PC-9 (cell line): ENCODE results near the gene AK8. TPM values are rescaled to one million over a fixed set of nuclear protein-coding genes. Genes with fewer than 3 reads are reported as not detected.

ENCODE experiments used
- BruUV-seq: library from RNA; stranded (reverse); fragments of 400-500 nt; replicated peaks from 2 replicates; lab custom pipeline; 2021; lab: Mats Ljungman, UMichigan
- CTCF ChIA-PET: fragments of 300-600 bp; sonication (Branson Sonifier 250); formaldehyde crosslinking; loops from one replicate; lab custom pipeline; 2022; ENCODE audit warnings: antibody characterized with exemption; lab: Charles Lee
- POLR2A ChIA-PET: fragments of 300-600 bp; sonication (Branson Sonifier 250); formaldehyde crosslinking; loops from one replicate; lab custom pipeline; 2022; ENCODE audit warnings: antibody characterized with exemption; ENCODE audit not compliant: unreplicated experiment; lab: Charles Lee
- DNase-seq, 2 experiments: peaks; one replicate each; pipeline versions ENCODE4 v3.0.0 to v3.0.0-alpha.2; 2015 to 2022; ENCODE audit warnings: mixed read lengths in 1 of 2
- H2AFZ ChIP-seq: fragments of 200-600 bp; sonication (generic); 2 replicates; pipeline ENCODE4 v1.8.1; 2017; ENCODE audit warnings: antibody characterized with exemption
- H3F3A ChIP-seq: fragments of 200-600 bp; sonication (generic); 2 replicates; pipeline ENCODE4 v1.8.1; 2017; ENCODE audit warnings: antibody characterized with exemption, mild to moderate bottlenecking, low read depth; ENCODE audit not compliant: insufficient read depth
- H3K27ac ChIP-seq: fragments of 200-600 bp; sonication (generic); 2 replicates; pipeline ENCODE4 v1.6.1; 2016; ENCODE audit warnings: mixed run types
- H3K27me3 ChIP-seq: fragments of 200-600 bp; sonication (generic); 2 replicates; pipeline ENCODE4 v1.6.1; 2016; ENCODE audit warnings: low read depth, mixed run types; ENCODE audit not compliant: insufficient read depth
- H3K36me3 ChIP-seq: fragments of 200-600 bp; sonication (generic); 2 replicates; pipeline ENCODE4 v1.6.1; 2016; ENCODE audit warnings: low read depth, mixed run types
- H3K4me1 ChIP-seq: fragments of 200-600 bp; sonication (generic); replicated peaks from 2 replicates; pipeline ENCODE4 v1.6.1; 2016; ENCODE audit warnings: mixed run types; ENCODE audit not compliant: insufficient read depth
- H3K4me2 ChIP-seq: fragments of 200-600 bp; sonication (generic); 2 replicates; pipeline ENCODE4 v1.6.1; 2017; ENCODE audit warnings: mixed run types
- H3K4me3 ChIP-seq: fragments of 200-600 bp; sonication (generic); 2 replicates; pipeline ENCODE4 v1.6.1; 2016; ENCODE audit warnings: mixed run types
- H3K79me2 ChIP-seq: fragments of 200-600 bp; sonication (generic); 2 replicates; pipeline ENCODE4 v1.6.1; 2017; ENCODE audit warnings: low read depth, mixed run types
- H3K9me2 ChIP-seq: fragments of 200-600 bp; sonication (generic); 2 replicates; pipeline ENCODE4 v1.8.1; 2017; ENCODE audit warnings: mild to moderate bottlenecking; ENCODE audit not compliant: insufficient read depth
- H3K9me3 ChIP-seq: fragments of 200-600 bp; sonication (generic); 2 replicates; pipeline ENCODE4 v1.8.1; 2016; ENCODE audit warnings: low read depth; ENCODE audit not compliant: insufficient read depth
- H4K20me1 ChIP-seq: fragments of 200-600 bp; sonication (generic); 2 replicates; pipeline ENCODE4 v1.8.1; 2017; ENCODE audit not compliant: insufficient read depth
- CTCF ChIP-seq: fragments of 200-600 bp; sonication (generic); conservative IDR thresholded peaks from 2 replicates; pipeline ENCODE4 v1.6.1; 2017; ENCODE audit warnings: mixed run types, antibody characterized with exemption, mild to moderate bottlenecking, moderate library complexity
- EZH2 ChIP-seq: fragments of 200-600 bp; sonication (generic); IDR thresholded peaks from 2 replicates; pipeline ENCODE4 v1.8.0; 2017; ENCODE audit warnings: antibody characterized with exemption, low read depth
- intact Hi-C: fragments of 100-400 bp; cut with micrococcal nuclease; formaldehyde crosslinking; loops from one replicate; pipeline ENCODE4 v1.10.0; 2022; ENCODE audit not compliant: unreplicated experiment
- total RNA-seq: library from RNA; stranded (reverse); gene quantifications from 2 replicates; pipeline ENCODE4 v1.2.3, GENCODE V29; 2021

Gene AK8
- total RNA-seq, 1 experiment from 2014 or later, result 7.2 TPM

GRCh38 chr9:132760057-132760456 is 118.0 kb downstream of the AK8 start:
- no peaks in the 10 kb centered on the region for H3K9me2 ChIP-seq
- H3K36me3 ChIP-seq, result no peaks in the 10 kb centered on the region
- H3K4me1 ChIP-seq, result no peaks in the 10 kb centered on the region
- H3K4me3 ChIP-seq, result no peak overlapping the region
- H3K9me3 ChIP-seq, result no peaks in the 10 kb centered on the region
- TF ChIP-seq CTCF, result no peak
- TF ChIP-seq EZH2, result no peak
- CTCF ChIA-PET, result no interaction called here
- no peaks in the 10 kb centered on the region for H3F3A ChIP-seq
- no peak for DNase-seq
- no peak overlapping the region for H2AFZ ChIP-seq
- H3K27ac ChIP-seq, result no peak overlapping the region
- no peaks in the 10 kb centered on the region for H3K79me2 ChIP-seq
- H3K27me3 ChIP-seq, result peaks cover 15% of the 10 kb centered on the region; the same call in 1 of the 2 replicates
- intact Hi-C loops, result no loop called here
- POLR2A ChIA-PET, result no interaction called here
- H4K20me1 ChIP-seq, result no peaks in the 10 kb centered on the region
- H3K4me2 ChIP-seq, result no peak overlapping the region
- no TSS peak for BruUV-seq

GRCh38 chr9:132757016-132757415 is 121.1 kb downstream of the AK8 start:
- ChIA-PET CTCF (no interaction called here), POLR2A (no interaction called here)
- Histone ChIP-seq H3K27me3 (peaks cover 15% of the 10 kb centered on the region), H3K4me3 (no peak overlapping the region), H3K27ac (no peak overlapping the region), H3K9me3 (no peaks in the 10 kb centered on the region), H4K20me1 (no peaks in the 10 kb centered on the region), H3K36me3 (no peaks in the 10 kb centered on the region), H3F3A (no peaks in the 10 kb centered on the region), H3K4me2 (no peak overlapping the region), H3K79me2 (no peaks in the 10 kb centered on the region), H3K4me1 (no peaks in the 10 kb centered on the region), H2AFZ (no peak overlapping the region), H3K9me2 (no peaks in the 10 kb centered on the region)
- no TSS peak for BruUV-seq
- DNase-seq, result no peak
- intact Hi-C loops, result no loop called here
- TF ChIP-seq EZH2, result no peak
- no peak for TF ChIP-seq CTCF

- Histone ChIP-seq H3K4me3 (no peak overlapping the region), H3K36me3 (no peaks in the 10 kb centered on the region), H3K27ac (no peak overlapping the region), H3K9me3 (no peaks in the 10 kb centered on the region), H3K4me2 (no peak overlapping the region), H3K9me2 (no peaks in the 10 kb centered on the region), H3K4me1 (no peaks in the 10 kb centered on the region), H4K20me1 (no peaks in the 10 kb centered on the region), H3F3A (no peaks in the 10 kb centered on the region), H3K79me2 (no peaks in the 10 kb centered on the region), H3K27me3 (peaks cover 15% of the 10 kb centered on the region), H2AFZ (no peak overlapping the region)
- no peak for DNase-seq
- ChIA-PET CTCF (no interaction called here), POLR2A (interaction anchor here (0.6 kb wide), 1 partner anchor 123 kb away, joined by 6 read pairs; no protein-coding TSS in a partner anchor)
- TF ChIP-seq EZH2 (no peak), CTCF (no peak)
- no TSS peak for BruUV-seq
- intact Hi-C loops, result no loop called here
Measured at GRCh38 chr9:132756214-132756845, 121.8 kb downstream of the AK8 start.
